Measurements from ENCODE around the gene MALRD1. TPM values are rescaled to one million over a fixed set of nuclear protein-coding genes. Genes with fewer than 3 reads are reported as not detected.
A peak's percentile ranks its signal among the peaks of the same experiment; 100 is the strongest.
"Not testable (repeated sequence)": the region's sequence is repeated elsewhere in the genome, so short reads cannot be mapped to it uniquely, and the experiment has no call there.

MALRD1 gene
- polyA plus RNA-seq, 1 donor, result 2.2 TPM

- no peak for DNase-seq
These were observed 665.4 kb downstream of the MALRD1 start for GRCh38 chr10:19713800-19714525.

DNA sequence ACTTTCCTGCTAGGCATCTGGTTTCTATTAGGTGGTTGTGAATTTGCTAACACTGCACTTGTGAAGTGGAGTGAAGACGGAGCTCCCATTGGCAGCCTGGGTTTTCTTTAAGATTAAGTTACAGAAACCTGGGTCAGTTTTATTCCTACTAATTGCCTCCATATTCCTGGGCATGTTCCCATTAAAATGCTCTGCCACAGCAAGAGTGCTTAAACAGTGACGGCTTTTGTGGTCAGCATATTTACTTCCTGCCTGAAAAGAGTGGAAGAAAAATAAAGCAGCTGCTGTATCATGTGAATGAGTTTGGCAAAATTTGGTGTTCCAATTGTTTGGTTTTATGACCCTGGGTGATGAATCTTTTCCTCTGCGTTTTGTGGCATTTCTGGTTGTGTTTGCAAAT, 670.7 kb downstream of the MALRD1 start:
- no peak for DNase-seq

GRCh38 chr10:19724287-19724686, 675.7 kb downstream of the MALRD1 start:
- DNase-seq, result no peak

DNA sequence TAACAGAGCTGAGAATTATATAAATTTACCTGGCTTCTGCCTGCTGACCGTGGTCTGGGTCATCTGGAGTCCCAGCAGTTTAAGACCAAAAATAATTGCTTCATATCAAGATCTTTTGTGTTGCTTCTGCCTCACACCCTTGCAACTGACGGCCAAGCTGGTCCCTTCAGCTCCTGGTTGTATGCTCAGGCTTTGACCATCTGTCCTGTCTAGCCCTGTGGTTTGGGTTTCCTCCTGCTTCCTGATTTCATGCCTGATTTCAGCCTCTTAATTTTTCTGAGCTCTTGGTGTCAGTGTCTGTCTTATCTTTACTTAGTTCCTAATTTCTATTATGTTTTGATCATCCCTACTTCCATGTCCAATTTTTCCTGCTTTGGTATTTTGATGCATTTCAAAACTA, 679.8 kb downstream of the MALRD1 start:
- DNase-seq, result no peak

GRCh38 chr10:19728964-19729363, 680.4 kb downstream of the MALRD1 start:
- no peak for DNase-seq

DNA sequence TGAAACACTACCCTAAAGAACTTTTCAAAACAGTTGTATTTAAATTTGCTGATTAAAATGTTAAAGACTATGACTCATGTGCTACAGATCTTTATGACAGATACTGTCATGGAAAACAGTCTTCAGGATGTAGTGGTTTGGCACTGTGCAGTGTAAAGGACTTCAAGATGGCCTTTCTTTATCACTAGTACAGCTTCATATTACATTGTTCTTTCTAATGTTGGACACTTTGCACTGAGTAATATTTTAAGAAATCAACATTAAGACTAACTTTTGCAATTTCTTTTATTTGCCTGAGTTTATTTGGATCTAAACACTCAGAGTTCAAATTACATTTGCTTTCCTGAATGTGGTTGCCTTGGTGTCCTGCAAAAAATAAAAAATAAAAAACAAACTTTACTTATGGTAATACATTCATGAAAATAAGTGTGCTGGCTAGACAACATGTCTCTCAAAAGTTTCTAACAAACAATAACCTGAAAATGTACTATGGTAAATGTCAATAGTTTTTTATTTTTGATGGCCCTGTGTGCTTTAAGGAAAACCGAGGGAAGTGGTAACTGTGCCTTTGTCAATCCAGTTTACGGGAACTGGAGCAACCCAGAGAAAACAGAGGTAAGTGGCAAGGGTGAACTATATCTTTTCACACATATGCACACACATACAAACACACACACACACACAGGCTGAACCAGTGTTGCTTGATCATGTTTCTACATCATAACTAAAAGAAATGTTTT, 681.7 kb downstream of the MALRD1 start:
- no peak for DNase-seq

GRCh38 chr10:19730907-19731217, 682.3 kb downstream of the MALRD1 start:
- no peak for DNase-seq

DNA sequence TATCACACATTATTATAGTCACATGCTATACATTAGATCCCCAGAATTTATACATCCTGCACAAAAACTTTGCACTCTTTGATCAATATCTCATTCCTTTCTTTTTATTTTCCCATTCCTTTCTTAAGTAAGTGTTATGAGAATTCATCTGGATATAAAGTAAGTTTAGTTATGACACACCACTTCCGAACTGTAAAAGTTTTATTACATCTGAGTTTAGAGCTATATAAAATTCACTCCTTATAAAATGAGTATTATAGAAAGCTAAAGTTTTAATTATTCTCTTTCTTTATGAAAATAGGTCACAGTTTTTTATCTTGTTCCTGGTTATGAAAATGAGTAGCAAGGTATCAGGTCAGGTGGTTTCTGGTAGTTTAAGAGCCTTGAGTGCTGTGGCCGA, 683.0 kb downstream of the MALRD1 start:
- no peak for DNase-seq

DNA sequence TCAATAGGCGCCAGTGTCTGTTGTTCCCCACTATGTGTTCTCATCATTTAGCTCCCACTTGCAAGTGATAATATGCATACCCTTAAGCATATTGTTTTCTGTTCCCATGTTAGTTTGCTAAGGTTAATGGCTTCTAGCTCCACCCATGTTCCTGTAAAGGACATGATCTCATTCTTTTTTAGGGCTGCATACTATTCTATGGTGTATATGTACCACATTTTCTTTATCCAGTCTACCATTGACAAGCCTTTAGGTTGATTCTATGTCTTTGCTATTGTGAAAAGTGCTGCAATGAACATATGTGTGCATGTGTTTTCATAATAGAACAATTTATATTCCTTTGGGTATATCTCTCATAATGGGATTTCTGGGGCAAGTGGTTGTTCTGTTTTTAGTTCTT, 689.8 kb downstream of the MALRD1 start:
- DNase-seq, result no peak

GRCh38 chr10:19739232-19739631, 690.6 kb downstream of the MALRD1 start:
- DNase-seq, result not testable (repeated sequence)

GRCh38 chr10:19742144-19742543, 693.5 kb downstream of the MALRD1 start:
- not testable (repeated sequence) for DNase-seq

GRCh38 chr10:19745672-19746071, 697.1 kb downstream of the MALRD1 start:
- no peak for DNase-seq

- DNase-seq, result no peak
These were observed 700.7 kb downstream of the MALRD1 start for GRCh38 chr10:19749185-19749729.

- DNase-seq, result no peak
These were observed 702.4 kb downstream of the MALRD1 start for GRCh38 chr10:19750972-19751371.

DNA sequence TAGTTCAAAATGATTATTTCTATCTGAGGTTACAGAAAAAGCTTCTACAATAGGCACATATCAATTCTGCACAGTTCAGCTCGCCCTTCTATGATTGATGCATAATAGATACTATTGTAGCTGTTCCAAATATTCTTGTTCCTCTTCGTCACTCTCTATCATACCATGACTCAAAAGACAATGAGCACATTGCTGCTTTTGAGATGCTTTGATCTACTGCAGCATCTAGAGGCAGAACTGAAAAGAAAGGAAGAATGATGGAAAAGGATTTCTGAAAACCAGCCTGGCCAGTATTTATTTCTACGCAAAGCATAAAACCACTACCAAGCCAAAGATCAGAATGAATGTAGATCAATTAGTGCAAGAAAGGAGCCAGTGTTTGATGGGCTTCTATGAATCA, 708.3 kb downstream of the MALRD1 start:
- DNase-seq, result no peak

GRCh38 chr10:19762026-19762425, 713.4 kb downstream of the MALRD1 start:
- DNase-seq, result no peak

GRCh38 chr10:19764111-19764510, 715.5 kb downstream of the MALRD1 start:
- DNase-seq, result peak; percentile 6

DNA sequence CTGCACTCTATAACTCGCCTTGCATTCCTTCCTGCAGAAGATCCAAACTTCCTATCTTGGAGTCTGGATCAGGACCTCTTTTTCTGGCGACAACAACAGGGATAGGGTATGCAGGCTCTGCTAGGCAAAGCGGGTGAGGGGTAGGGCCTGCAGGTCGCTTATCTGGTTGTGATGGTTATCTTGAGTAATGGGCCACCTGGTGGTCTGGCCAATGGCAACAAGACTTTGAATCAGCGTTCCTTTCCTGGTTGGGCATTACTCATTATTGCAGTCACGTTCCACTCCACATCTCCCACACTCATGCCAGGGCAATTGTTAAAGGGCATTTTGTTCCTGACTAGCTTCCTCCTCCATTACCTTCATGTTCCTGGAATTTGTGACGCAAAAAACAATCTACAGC, 719.3 kb downstream of the MALRD1 start:
- no peak for DNase-seq

GRCh38 chr10:19769826-19770225, 721.2 kb downstream of the MALRD1 start:
- DNase-seq, result not testable (repeated sequence)

DNA sequence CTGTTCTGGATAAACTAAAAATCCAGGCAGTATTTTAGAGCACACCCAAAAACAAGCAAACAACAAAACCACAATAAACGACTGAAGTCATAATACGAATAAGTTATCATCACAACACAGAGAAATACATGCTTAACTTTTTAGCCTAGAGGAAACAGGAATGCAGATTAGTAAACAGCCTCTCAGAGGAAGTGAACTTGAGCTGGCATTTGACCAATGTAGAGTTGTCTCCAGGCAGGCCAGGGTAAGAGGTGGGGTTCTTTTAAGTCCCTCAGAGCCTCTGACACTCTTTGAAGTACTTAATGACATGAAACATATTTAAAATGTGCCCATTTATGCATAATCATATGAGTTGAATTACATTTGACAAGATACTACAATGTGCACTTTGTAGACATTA, 724.4 kb downstream of the MALRD1 start:
- DNase-seq, result no peak

- no peak for DNase-seq
These were observed 726.7 kb downstream of the MALRD1 start for GRCh38 chr10:19775296-19775695.

GRCh38 chr10:19777806-19778205, 729.2 kb downstream of the MALRD1 start:
- no peak for DNase-seq

DNA sequence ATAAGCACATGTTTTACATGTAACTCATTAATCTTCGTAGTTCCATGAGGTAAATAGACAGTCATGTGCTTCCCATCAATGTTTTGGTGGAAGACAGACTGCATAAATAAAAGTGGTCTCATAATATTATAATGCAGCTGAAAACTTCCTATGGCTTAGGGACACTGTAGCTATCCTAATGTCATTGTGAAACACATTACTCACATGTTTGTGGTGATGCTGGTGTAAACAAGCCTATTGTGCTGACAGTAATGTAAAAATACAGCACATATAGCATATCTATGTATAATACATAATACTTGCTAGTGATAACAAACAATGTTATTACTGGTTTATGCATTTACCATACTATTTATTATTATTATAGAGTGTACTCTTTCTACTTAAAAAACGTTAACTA, 730.4 kb downstream of the MALRD1 start:
- no peak for DNase-seq
